H1 (cell line): ENCODE results near the gene NCBP1. TPM values are rescaled to one million over a fixed set of nuclear protein-coding genes. Genes with fewer than 3 reads are reported as not detected.
A peak's percentile ranks its signal among the peaks of the same experiment; 100 is the strongest.

Experiments
- ATF2 ChIP-seq: IDR thresholded peaks from 2 replicates; pipeline ENCODE4 v1.6.1; 2012; ENCODE audit warnings: low read length, inconsistent platforms
- BCL11A ChIP-seq, 2 experiments: IDR thresholded peaks; one replicate each; pipeline ENCODE4 v1.6.1; 2011; ENCODE audit warnings: low read depth in 2 of 2, low read length in 2 of 2, mild to moderate bottlenecking in 2 of 2
- CBX8 ChIP-seq: fragments of 300-800, 300-1000 bp; sonication (generic); IDR thresholded peaks from 2 replicates; pipeline ENCODE4 v1.7.1; 2016; ENCODE audit warnings: low read depth, low read length, borderline replicate concordance
- CTCF ChIP-seq, 3 experiments: IDR thresholded peaks; 1 replicate in 2 of 3; 2 replicates in 1 of 3; pipeline versions ENCODE4 v1.5.1 to v1.6.1; 2011; ENCODE audit warnings: low read length in 3 of 3, mild to moderate bottlenecking in 3 of 3, inconsistent platforms in 2 of 3, low read depth in 1 of 3, moderate library complexity in 1 of 3; ENCODE audit not compliant: insufficient read depth in 1 of 3; ENCODE audit errors: control extremely low read depth in 1 of 3
- GABPA ChIP-seq: IDR thresholded peaks from 2 replicates; pipeline ENCODE4 v1.6.1; 2011; ENCODE audit warnings: mild to moderate bottlenecking, low read length, moderate library complexity, borderline replicate concordance; ENCODE audit not compliant: insufficient read depth
- JUN ChIP-seq: IDR thresholded peaks from 2 replicates; pipeline ENCODE4 v1.6.1; 2011; ENCODE audit warnings: low read depth, mild to moderate bottlenecking, improper control_type of control experiment, low read length
- MAX ChIP-seq: IDR thresholded peaks from 2 replicates; pipeline ENCODE4 v1.6.1; 2012; ENCODE audit warnings: inconsistent platforms
- POLR2AphosphoS5 ChIP-seq: IDR thresholded peaks from 2 replicates; pipeline ENCODE4 v1.6.1; 2011; ENCODE audit warnings: low read depth, low read length
- RAD21 ChIP-seq, 2 experiments: IDR thresholded peaks in 1 of 2; conservative IDR thresholded peaks in 1 of 2; 2 replicates each; pipeline ENCODE4 v1.6.1; 2011; ENCODE audit warnings: low read depth in 2 of 2, low read length in 2 of 2, improper control_type of control experiment in 1 of 2, inconsistent platforms in 1 of 2, mild to moderate bottlenecking in 1 of 2, moderate library complexity in 1 of 2
- RBBP5 ChIP-seq: IDR thresholded peaks from 2 replicates; pipeline ENCODE4 v1.7.1; 2012; ENCODE audit warnings: low read depth, mild to moderate bottlenecking, inconsistent platforms, low read length, moderate library complexity, borderline replicate concordance
- RFX5 ChIP-seq: IDR thresholded peaks from 2 replicates; pipeline ENCODE4 v1.6.1; 2011; ENCODE audit warnings: low read depth, low read length, improper control_type of control experiment, borderline replicate concordance
- SAP30 ChIP-seq: fragments of 300-600 bp; sonication (generic); IDR thresholded peaks from 2 replicates; pipeline ENCODE4 v1.7.1; 2012; ENCODE audit warnings: low read length, moderate library complexity, mild to moderate bottlenecking, inconsistent platforms; ENCODE audit not compliant: insufficient read depth, insufficient replicate concordance
- SIRT6 ChIP-seq: IDR thresholded peaks from one replicate; pipeline ENCODE4 v1.7.1; 2012; ENCODE audit warnings: low read length, inconsistent platforms
- SP1 ChIP-seq: IDR thresholded peaks from 2 replicates; pipeline ENCODE4 v1.6.1; 2011; ENCODE audit warnings: low read depth, low read length
- SP4 ChIP-seq: IDR thresholded peaks from 2 replicates; pipeline ENCODE4 v1.6.1; 2012; ENCODE audit warnings: low read length, inconsistent platforms
- SRF ChIP-seq: IDR thresholded peaks from 2 replicates; pipeline ENCODE4 v1.6.1; 2011; ENCODE audit warnings: mild to moderate bottlenecking, low read depth, low read length, moderate library complexity
- TAF7 ChIP-seq: optimal IDR thresholded peaks from 2 replicates; pipeline ENCODE3; 2011; ENCODE audit warnings: low read depth, mild to moderate bottlenecking, inconsistent platforms, low read length, moderate library complexity, borderline replicate concordance
- YY1 ChIP-seq: IDR thresholded peaks from 2 replicates; pipeline ENCODE4 v1.6.1; 2011; ENCODE audit warnings: low read depth, mild to moderate bottlenecking, low read length
- polyA plus RNA-seq, 7 experiments: library from polyadenylated mRNA; depleted of rRNA in 3 of 7; stranded (reverse) in 5 of 7; unstranded in 2 of 7; fragments of >200 nt in 5 of 7; fragments of 200-250 nt in 2 of 7; gene quantifications; 1 replicate in 5 of 7; 2 replicates in 1 of 7; 4 replicates in 1 of 7; pipeline versions ENCODE4 v1.2.1 to v1.2.3, GENCODE V29; 2011 to 2013; ENCODE audit warnings: missing spikeins in 2 of 7, mixed read lengths in 2 of 7
- total RNA-seq: library from RNA; stranded (reverse); fragmentation: NEBNext Ultra II Directional; extraction: Animal tissue kit (Norgen Biotek cat#: 25700); gene quantifications from 2 replicates; pipeline ENCODE4 v1.2.1, GENCODE V29; 2021

The NCBP1 gene
- total and polyA plus RNA-seq, 2 of the 8 experiments (the other 6 are each of a cell fraction or from before 2014, with no cell fraction given), result 14.7 to 54.0 TPM

- TF ChIP-seq RAD21 (IDR thresholded peaks at IDR 0.05 in 1 of 2, conservative IDR thresholded peaks at IDR 0.05 in 1 of 2; ENCODE audit: low read depth in 2 of 2, low read length in 2 of 2) (no peak), BCL11A (IDR thresholded peaks at IDR 0.05; ENCODE audit: low read depth in 2 of 2, low read length in 2 of 2) (no peak), POLR2AphosphoS5 (peak; percentile 90), SP4 (peak; percentile 63; the same call in 1 of the 2 replicates), JUN (no peak), CBX8 (no peak), TAF7 (peak; percentile 28), SP1 (no peak), SRF (no peak), ATF2 (peak; percentile 87), SIRT6 (no peak), RFX5 (0 out of 2 replicates have a peak, but pooled peaks have one; percentile 8), SAP30 (no peak), GABPA (0 out of 2 replicates have a peak, but pooled peaks have one; percentile 49), RBBP5 (peak; percentile 56; the same call in 1 of the 2 replicates), YY1 (0 out of 2 replicates have a peak, but pooled peaks have one; percentile 10), MAX (peak; percentile 96), CTCF (IDR thresholded peaks at IDR 0.05; ENCODE audit: control extremely low read depth in 1 of 3, insufficient read depth in 1 of 3, low read depth in 1 of 3, low read length in 3 of 3) (no peak)
Measured at GRCh38 chr9:97632985-97633858, at the start of gene NCBP1, which contains the start of gene TSTD2 (continued).
